GM12892 (cell line): ENCODE measurements around the gene FIGLA.
"Not testable (repeated sequence)": the region's sequence is repeated elsewhere in the genome, so short reads cannot be mapped to it uniquely, and the experiment has no call there.

Experiments
- DNase-seq: peaks from one replicate; pipeline ENCODE4 v3.0.0; 2011; ENCODE audit not compliant: insufficient read length
- FAIRE-seq: peaks from 2 replicates; lab custom pipeline; 2011; peaks lifted over from hg19 to GRCh38; lab: Jason Lieb, UNC
- POLR2A ChIP-seq: IDR thresholded peaks from 2 replicates; pipeline ENCODE4 v1.6.1; 2011; ENCODE audit warnings: low read depth, low read length, control low read depth
- POLR2AphosphoS5 ChIP-seq: IDR thresholded peaks from 2 replicates; pipeline ENCODE4 v1.6.1; 2011; ENCODE audit warnings: low read depth, low read length, control low read depth
- TAF1 ChIP-seq: IDR thresholded peaks from 2 replicates; pipeline ENCODE4 v1.6.1; 2011; ENCODE audit warnings: low read depth, mild to moderate bottlenecking, control low read depth, low read length, borderline replicate concordance

The FIGLA gene

DNA sequence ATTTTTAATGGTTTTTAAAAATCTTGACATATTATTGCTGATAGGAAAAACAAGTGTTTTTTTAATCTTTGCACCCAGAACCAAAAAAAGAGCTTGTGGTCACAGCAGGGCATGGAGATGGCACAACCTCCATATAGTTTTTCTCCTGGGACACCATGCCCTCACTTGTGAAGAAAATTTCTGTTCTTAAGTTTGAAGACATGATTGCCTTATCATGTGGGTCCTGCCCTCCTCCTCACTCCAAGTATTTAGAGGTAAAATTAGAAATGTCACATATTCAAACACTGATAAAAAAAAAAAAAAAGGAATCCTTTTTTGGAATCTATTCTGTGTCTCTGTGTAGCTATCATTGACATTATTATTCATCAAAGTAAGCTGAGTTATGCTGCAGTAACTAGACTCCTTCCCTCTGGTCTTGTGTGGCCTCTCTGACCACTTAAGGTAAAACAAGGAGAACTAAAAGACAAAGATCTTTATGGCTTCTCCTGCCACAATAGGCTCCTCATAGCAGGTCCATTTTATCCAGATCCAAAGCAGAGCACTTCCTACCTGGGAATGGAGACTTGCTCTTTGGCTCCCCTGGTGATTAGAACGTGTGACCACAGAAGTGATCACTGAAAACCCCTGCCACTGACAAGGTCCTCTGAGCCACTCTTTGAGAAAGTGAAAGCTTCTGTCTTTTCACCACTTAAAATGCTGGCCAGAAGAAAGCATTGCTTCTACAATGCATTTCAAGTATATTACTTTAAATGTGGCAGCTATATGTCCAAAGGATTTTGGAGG, 42.2 kb downstream of the FIGLA start:
- FAIRE-seq (no peak), DNase-seq (no peak)
- TF ChIP-seq TAF1 (no peak), POLR2A (no peak), POLR2AphosphoS5 (no peak)

DNA sequence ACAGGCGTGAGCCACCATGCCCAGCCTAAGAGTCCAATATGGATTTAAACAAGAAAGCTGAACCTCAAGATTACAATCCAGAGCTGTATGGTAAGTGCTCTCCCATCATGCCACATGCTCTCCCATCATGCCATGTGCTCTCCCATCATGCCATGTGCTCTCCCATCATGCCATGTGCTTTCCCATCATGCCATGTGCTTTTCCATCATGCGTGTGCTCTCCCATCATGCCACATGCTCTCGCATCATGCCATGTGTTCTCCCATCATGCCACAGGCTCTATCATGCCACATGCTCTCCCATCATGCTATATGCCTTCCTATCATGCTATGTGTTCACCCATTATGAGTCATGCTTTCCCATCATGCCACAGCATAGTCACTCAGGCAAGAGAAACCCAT, 43.2 kb downstream of the FIGLA start:
- FAIRE-seq (no peak), DNase-seq (no peak)
- no peak for TF ChIP-seq TAF1
- TF ChIP-seq POLR2AphosphoS5 = no peak
- no peak for TF ChIP-seq POLR2A

DNA sequence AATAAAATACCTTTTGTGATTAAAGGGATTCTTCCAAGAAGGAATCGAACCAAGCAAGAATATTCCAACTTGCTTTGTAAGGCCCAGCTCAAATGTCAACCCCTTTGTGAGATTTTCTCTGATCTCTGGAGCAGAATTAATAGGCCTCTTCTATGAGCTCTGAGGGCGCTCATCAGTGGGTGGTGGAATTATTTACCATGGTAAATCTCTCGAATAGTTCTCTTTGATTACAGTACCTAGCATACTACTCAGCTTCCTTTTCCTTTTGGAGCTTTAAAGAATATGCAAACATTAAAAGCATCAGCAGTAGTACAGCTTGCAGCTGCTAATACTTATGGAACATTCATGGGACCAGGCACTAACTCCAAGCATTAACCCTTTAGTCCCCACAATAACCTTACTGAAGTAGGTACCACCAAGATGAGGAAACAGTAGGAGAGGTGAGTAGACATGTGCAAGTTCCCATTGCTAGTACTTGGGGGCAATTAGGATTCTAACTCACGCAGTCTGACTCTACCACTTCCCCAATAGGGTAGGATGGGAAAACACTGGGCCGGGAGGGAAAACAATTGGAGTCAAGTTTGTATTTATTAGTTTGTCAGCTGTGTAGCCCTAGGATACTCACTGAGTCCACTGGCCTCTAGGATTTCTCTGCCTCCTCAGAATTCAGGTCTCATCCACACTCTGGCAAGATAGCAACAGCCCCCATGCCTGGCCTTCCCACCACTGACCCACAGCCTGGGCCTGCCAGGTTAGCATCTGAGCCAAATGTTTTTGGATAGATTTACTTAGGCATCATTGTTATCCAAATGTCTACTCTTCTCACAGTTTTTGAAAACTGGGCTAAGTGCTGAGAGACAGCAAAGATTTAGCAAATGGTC, 44.1 kb downstream of the FIGLA start:
- no peak for DNase-seq
- FAIRE-seq = no peak
- TF ChIP-seq TAF1 = no peak
- no peak for TF ChIP-seq POLR2AphosphoS5
- no peak for TF ChIP-seq POLR2A

DNA sequence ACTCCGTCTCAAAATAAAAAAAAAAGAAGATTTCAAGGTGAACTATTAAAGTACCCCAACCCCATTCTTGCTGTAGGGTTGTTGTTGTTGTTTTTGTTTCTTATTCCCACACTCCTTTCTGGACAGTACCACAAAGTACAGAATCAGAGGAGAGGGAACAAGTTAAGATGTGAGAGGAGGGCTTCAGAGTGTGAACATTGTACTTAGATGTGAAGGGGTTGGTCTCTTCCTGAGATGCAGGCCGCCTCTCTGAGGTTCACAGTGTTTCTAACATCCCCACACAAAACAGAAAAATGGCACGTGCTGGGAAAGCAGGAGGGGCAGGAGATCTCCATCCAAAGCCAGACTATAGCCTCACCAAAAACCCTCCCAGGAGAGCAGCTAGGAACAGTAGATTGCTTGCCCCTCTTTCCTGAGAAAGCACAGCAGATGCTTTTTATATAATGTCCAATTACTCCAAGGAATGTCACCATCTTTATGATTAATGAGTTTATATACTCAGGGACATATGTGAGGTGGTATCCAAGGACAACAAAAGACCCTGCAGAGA, 45.1 kb downstream of the FIGLA start:
- TF ChIP-seq POLR2AphosphoS5 (no peak), POLR2A (no peak)
- FAIRE-seq = no peak
- no peak for DNase-seq

DNA sequence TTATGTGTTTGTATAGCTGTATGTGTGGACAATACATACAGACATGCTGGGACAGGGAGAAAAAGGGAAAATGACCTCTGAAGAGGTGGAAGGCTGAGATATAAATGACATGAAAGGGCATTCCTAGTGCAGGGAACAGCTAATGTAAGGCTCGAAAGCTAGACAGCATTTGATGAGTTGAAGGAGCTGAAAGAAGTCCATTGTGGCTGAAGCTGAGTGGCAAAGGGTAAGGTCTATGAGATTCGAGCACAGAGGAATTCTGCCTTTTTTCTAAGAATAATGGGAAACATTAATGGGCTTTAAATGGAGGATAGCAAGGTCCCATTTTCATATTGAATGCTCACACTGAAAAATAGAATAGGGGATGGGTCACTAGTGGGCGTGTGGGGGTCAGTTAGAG, 46.0 kb downstream of the FIGLA start:
- DNase-seq (no peak), FAIRE-seq (no peak)
- TF ChIP-seq POLR2AphosphoS5 (no peak), TAF1 (no peak), POLR2A (no peak)

DNA sequence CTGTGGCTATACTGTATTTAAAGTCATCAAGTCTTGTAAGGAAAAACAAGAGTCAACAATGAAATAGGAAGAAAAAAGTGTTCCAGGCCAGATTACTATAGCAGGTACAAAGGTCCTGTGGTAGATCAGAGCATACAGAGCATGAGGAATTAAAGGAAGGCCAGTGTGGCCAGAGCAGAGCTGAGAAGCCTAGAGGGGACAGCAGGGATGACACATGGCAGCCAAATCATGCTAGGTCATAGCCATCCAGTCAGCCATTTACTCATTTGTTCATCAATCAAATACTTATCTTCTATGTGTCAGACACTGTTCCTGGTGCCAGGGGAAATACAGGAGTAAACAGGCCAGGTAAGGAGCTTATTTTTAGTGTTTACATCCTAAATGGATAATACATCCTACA, 46.8 kb downstream of the FIGLA start:
- no peak for FAIRE-seq
- TF ChIP-seq TAF1 = no peak
- no peak for TF ChIP-seq POLR2AphosphoS5
- no peak for TF ChIP-seq POLR2A

DNA sequence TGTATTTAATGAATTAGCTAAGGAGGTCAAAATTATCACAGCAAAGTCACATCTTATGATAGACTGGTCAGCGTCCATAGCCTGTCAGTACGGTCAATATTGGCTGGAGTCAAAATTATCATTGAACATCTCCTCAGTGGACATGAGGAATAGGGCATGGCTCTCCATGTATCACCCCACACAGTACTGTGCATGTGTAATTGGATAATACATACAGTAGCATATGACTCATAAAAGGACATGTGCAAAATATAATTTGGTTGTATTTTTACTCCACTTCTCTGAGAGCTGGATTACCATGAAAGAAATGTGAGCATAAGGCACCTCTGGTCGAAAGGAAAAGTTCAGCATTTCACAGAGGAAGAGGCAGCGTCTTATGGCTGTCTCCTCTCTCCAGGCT, 47.4 kb downstream of the FIGLA start:
- DNase-seq (no peak), FAIRE-seq (no peak)
- no peak for TF ChIP-seq POLR2AphosphoS5
- no peak for TF ChIP-seq TAF1
- no peak for TF ChIP-seq POLR2A

More for the DNA sequence above, 46.8 kb downstream of the FIGLA start:
- no peak for DNase-seq

DNA sequence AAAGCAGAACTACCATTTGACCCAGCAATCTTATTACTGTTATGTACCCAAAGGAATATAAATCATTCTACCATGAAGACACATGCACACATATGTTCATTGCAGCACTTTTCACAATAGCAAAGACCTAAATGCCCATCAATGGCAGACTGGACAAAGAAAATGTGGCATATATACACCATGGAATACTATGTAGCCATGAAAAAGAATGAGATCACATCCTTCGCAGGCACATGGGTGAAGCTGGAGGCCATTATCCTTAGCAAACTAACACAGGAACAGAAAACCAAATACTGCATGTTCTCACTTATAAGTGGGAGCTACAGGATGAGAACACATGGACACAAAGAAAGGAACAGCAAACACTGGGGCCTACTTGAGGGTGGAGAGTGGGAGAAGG, 51.0 kb downstream of the FIGLA start:
- FAIRE-seq, DNase-seq: not testable (repeated sequence)

DNA sequence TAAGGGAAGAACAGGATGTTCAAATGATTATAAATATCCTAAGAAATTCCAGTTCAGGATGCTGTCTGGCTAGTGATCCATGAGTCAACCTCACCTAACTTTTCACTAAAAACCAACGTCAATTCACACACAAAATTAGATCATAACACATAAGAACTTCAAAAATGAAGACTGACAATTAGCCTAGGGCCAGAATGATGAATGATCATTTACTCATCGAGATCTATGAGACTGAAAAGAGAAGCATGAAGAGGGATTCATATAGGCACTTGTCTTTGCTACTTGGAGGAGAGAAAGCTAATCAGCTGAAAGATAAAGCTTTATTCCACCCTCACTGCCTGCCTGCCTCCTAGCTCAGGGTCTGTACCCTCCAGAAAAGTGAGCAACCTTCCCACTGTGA, 52.3 kb downstream of the FIGLA start:
- no peak for DNase-seq
- no peak for FAIRE-seq
- TF ChIP-seq TAF1 (no peak), POLR2A (no peak), POLR2AphosphoS5 (no peak)

DNA sequence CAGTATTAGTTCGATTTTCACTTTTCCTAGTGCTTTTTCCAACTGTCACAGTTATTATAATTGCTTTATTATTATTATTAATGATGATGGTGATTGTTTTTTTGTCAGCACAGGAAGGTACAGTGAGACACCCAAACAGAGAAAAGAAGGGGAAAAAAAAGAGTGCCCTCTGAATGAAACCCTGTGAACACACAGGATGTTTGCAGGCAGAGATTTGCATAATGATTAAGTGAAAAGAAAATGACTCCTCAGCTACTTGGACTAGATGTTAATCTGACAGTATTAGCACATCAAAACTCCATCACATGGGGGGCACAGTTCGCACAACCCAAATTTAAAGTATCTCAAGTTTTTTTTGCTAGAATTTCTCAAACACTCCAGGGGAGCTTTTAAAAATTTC, 55.4 kb downstream of the FIGLA start:
- FAIRE-seq (no peak), DNase-seq (no peak)
- TF ChIP-seq POLR2AphosphoS5 = no peak
- TF ChIP-seq TAF1 = no peak
- TF ChIP-seq POLR2A = no peak

DNA sequence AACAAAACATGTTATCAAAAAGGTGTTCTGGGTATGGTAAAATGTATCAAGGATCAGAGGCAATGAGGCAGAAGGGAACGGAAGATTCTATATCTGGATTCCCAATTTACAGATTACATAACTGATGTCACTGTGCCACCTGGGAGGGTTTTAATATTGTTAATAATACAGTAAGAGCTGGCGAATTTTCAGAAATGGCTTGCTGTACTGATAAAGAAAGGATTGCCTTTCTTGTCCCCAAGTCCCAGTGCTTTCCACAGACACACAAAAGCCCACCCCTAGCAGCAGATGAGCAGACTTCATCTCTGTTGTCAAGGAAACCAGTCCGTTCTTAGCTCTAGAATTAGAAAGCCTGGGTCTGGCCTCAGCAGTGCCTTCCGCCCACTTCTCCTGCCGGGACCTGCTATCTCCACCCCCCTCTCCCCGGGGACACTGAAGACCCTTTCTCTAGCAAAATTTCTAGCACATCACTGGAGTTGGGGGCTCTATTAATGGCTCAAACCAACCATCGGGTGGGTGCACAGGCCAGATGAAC, 56.7 kb downstream of the FIGLA start:
- FAIRE-seq (no peak), DNase-seq (no peak)
- no peak for TF ChIP-seq POLR2AphosphoS5
- TF ChIP-seq TAF1 = no peak
- TF ChIP-seq POLR2A = no peak
